K562 (cell line): ENCODE measurements around the gene ELMO3. TPM values are rescaled to one million over a fixed set of nuclear protein-coding genes. Genes with fewer than 3 reads are reported as not detected.

Experiments
- MTA2 ChIP-seq: fragments of 450-650 bp; IDR thresholded peaks from 2 replicates; pipeline ENCODE4 v1.6.1; 2016; ENCODE audit warnings: low read depth
- PURB ChIP-seq: sonication (generic); formaldehyde crosslinking; IDR thresholded peaks from 2 replicates; pipeline ENCODE4 v1.9.0; 2021; ENCODE audit warnings: low read depth, mild to moderate bottlenecking, missing genetic modification reagents
- SAP30 ChIP-seq: fragments of 200-600 bp; sonication (generic); IDR thresholded peaks from 2 replicates; pipeline ENCODE4 v1.6.1; 2012; ENCODE audit warnings: borderline replicate concordance, low read depth, mild to moderate bottlenecking, moderate library complexity, low read length, control low read depth, inconsistent platforms; ENCODE audit not compliant: insufficient read depth, poor library complexity, severe bottlenecking
- SIN3A ChIP-seq, 2 experiments: fragments of 150-350 bp in 1 of 2; IDR thresholded peaks; 2 replicates each; pipeline ENCODE4 v1.6.1; 2011 to 2016; ENCODE audit warnings: borderline replicate concordance in 2 of 2, low read depth in 2 of 2, low read length in 2 of 2, mild to moderate bottlenecking in 2 of 2, moderate library complexity in 2 of 2; ENCODE audit not compliant: control insufficient read depth in 1 of 2
- SRF ChIP-seq, 2 experiments: fragments of 250-450, 450-650 bp in 1 of 2; sonication (Bioruptor Pico) in 1 of 2; sonication (generic) in 1 of 2; formaldehyde crosslinking; IDR thresholded peaks; 2 replicates each; pipeline versions ENCODE4 v1.5.0 to v1.5.1; 2020 to 2022; ENCODE audit warnings: mild to moderate bottlenecking in 1 of 2, missing genetic modification reagents in 1 of 2
- TOE1 ChIP-seq, 2 experiments: fragments of 450-650 bp in 1 of 2; sonication (generic) in 1 of 2; formaldehyde crosslinking in 1 of 2; IDR thresholded peaks; 2 replicates each; pipeline versions ENCODE4 v1.7.1 to v1.8.0; 2016 to 2022; ENCODE audit warnings: borderline replicate concordance in 2 of 2, mild to moderate bottlenecking in 2 of 2, antibody characterized with exemption in 1 of 2, inconsistent platforms in 1 of 2, low read depth in 1 of 2, missing genetic modification reagents in 1 of 2, moderate library complexity in 1 of 2
- ZNF766 ChIP-seq: fragments of 200-800 bp; sonication (Bioruptor generic); conservative IDR thresholded peaks from 2 replicates; pipeline ENCODE4 v1.6.1; 2016; ENCODE audit warnings: missing genetic modification characterization, missing compliant biosample characterization
- polyA plus RNA-seq, 8 experiments: library from polyadenylated mRNA; depleted of rRNA in 4 of 8; stranded (reverse) in 5 of 8; unstranded in 3 of 8; fragments of >200 nt; fragmentation: Nextera tagmentation in 2 of 8; fragmentation: Illumina TruSeq in 1 of 8; extraction: Ambion mirVana in 2 of 8; extraction: Trizol in 1 of 8; gene quantifications; 2 replicates each; pipeline versions ENCODE4 v1.2.1 to v1.2.3, GENCODE V29; 2011 to 2014; ENCODE audit warnings: inconsistent platforms in 1 of 8, missing spikeins in 1 of 8
- total RNA-seq, 7 experiments: library from RNA; depleted of rRNA in 6 of 7; stranded (reverse); fragments of >200 nt in 6 of 7; fragmentation: Illumina TruSeq in 2 of 7; extraction: Trizol in 2 of 7; gene quantifications; 2 replicates each; pipeline versions ENCODE4 v1.2.1 to v1.2.3, GENCODE V29; 2011 to 2021; ENCODE audit warnings: low replicate concordance in 1 of 7
- TF ChIP-seq, protein P1 (sequence below): fragments of 250-450 bp; sonication (Bioruptor Pico); IDR thresholded peaks from 2 replicates; pipeline ENCODE4 v1.4.0; 2020
- TF ChIP-seq, protein P2 (sequence below): fragments of 450-650 bp; IDR thresholded peaks from 2 replicates; pipeline ENCODE4 v1.6.1; 2016; ENCODE audit warnings: low read depth
- TF ChIP-seq, protein P3 (sequence below): fragments of 250-450 bp; sonication (Bioruptor Pico); IDR thresholded peaks from 2 replicates; pipeline ENCODE4 v1.8.0; 2022; ENCODE audit warnings: inconsistent platforms

The ELMO3 gene
- total and polyA plus RNA-seq, 9 of the 15 experiments (the other 6 are each of a cell fraction or from before 2014, with no cell fraction given) = 0.04 to 5.1 (median 1.5) TPM

DNA sequence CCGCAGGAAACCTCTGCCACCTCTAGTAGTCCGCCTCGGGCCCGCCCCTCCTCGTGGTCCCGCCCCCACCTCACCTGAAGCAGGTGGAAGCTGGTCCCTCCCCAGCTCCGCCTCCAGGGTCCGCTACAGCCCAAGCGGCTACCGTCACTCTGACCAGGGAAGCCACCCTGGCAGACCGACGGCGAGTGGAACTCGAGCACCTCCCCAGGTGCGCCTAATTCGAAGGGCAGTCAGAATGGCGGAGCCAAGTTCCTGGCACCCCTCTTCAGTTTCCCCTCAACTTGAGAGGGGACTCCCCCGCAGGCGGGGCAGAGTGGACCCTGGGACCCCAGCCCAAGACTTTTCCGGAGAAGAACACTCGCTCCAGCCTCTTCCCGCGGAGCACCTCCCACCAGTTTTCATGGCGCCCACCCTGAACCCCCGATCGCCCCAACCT, 47.8 kb downstream of the ELMO3 start (continued):
- TF ChIP-seq, protein P1, sequence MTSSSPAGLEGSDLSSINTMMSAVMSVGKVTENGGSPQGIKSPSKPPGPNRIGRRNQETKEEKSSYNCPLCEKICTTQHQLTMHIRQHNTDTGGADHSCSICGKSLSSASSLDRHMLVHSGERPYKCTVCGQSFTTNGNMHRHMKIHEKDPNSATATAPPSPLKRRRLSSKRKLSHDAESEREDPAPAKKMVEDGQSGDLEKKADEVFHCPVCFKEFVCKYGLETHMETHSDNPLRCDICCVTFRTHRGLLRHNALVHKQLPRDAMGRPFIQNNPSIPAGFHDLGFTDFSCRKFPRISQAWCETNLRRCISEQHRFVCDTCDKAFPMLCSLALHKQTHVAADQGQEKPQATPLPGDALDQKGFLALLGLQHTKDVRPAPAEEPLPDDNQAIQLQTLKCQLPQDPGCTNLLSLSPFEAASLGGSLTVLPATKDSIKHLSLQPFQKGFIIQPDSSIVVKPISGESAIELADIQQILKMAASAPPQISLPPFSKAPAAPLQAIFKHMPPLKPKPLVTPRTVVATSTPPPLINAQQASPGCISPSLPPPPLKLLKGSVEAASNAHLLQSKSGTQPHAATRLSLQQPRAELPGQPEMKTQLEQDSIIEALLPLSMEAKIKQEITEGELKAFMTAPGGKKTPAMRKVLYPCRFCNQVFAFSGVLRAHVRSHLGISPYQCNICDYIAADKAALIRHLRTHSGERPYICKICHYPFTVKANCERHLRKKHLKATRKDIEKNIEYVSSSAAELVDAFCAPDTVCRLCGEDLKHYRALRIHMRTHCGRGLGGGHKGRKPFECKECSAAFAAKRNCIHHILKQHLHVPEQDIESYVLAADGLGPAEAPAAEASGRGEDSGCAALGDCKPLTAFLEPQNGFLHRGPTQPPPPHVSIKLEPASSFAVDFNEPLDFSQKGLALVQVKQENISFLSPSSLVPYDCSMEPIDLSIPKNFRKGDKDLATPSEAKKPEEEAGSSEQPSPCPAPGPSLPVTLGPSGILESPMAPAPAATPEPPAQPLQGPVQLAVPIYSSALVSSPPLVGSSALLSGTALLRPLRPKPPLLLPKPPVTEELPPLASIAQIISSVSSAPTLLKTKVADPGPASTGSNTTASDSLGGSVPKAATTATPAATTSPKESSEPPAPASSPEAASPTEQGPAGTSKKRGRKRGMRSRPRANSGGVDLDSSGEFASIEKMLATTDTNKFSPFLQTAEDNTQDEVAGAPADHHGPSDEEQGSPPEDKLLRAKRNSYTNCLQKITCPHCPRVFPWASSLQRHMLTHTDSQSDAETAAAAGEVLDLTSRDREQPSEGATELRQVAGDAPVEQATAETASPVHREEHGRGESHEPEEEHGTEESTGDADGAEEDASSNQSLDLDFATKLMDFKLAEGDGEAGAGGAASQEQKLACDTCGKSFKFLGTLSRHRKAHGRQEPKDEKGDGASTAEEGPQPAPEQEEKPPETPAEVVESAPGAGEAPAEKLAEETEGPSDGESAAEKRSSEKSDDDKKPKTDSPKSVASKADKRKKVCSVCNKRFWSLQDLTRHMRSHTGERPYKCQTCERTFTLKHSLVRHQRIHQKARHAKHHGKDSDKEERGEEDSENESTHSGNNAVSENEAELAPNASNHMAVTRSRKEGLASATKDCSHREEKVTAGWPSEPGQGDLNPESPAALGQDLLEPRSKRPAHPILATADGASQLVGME (CRISPR knock-in tag) = 0 out of 2 replicates have a peak, but pooled peaks have one; percentile 28
- TF ChIP-seq SIN3A (IDR thresholded peaks at IDR 0.05; ENCODE audit: borderline replicate concordance in 2 of 2, control insufficient read depth in 1 of 2, low read depth in 2 of 2, low read length in 2 of 2) = peak in 1 of 2 experiments; percentile 16; a peak in 1 of 4 replicates
- peak in 1 of 2 experiments; percentile 63; a peak in 1 of 4 replicates for TF ChIP-seq SRF (CRISPR knock-in tag; IDR thresholded peaks at IDR 0.05)
- TF ChIP-seq TOE1 (IDR thresholded peaks at IDR 0.05; ENCODE audit: borderline replicate concordance) = no peak
- TF ChIP-seq TOE1 (CRISPR knock-in tag; IDR thresholded peaks at IDR 0.05; ENCODE audit: borderline replicate concordance, low read depth) = no peak
- no peak for TF ChIP-seq MTA2
- 0 out of 2 replicates have a peak, but pooled peaks have one; percentile 16 for TF ChIP-seq ZNF766 (CRISPR knock-in tag)
- TF ChIP-seq, protein P2, sequence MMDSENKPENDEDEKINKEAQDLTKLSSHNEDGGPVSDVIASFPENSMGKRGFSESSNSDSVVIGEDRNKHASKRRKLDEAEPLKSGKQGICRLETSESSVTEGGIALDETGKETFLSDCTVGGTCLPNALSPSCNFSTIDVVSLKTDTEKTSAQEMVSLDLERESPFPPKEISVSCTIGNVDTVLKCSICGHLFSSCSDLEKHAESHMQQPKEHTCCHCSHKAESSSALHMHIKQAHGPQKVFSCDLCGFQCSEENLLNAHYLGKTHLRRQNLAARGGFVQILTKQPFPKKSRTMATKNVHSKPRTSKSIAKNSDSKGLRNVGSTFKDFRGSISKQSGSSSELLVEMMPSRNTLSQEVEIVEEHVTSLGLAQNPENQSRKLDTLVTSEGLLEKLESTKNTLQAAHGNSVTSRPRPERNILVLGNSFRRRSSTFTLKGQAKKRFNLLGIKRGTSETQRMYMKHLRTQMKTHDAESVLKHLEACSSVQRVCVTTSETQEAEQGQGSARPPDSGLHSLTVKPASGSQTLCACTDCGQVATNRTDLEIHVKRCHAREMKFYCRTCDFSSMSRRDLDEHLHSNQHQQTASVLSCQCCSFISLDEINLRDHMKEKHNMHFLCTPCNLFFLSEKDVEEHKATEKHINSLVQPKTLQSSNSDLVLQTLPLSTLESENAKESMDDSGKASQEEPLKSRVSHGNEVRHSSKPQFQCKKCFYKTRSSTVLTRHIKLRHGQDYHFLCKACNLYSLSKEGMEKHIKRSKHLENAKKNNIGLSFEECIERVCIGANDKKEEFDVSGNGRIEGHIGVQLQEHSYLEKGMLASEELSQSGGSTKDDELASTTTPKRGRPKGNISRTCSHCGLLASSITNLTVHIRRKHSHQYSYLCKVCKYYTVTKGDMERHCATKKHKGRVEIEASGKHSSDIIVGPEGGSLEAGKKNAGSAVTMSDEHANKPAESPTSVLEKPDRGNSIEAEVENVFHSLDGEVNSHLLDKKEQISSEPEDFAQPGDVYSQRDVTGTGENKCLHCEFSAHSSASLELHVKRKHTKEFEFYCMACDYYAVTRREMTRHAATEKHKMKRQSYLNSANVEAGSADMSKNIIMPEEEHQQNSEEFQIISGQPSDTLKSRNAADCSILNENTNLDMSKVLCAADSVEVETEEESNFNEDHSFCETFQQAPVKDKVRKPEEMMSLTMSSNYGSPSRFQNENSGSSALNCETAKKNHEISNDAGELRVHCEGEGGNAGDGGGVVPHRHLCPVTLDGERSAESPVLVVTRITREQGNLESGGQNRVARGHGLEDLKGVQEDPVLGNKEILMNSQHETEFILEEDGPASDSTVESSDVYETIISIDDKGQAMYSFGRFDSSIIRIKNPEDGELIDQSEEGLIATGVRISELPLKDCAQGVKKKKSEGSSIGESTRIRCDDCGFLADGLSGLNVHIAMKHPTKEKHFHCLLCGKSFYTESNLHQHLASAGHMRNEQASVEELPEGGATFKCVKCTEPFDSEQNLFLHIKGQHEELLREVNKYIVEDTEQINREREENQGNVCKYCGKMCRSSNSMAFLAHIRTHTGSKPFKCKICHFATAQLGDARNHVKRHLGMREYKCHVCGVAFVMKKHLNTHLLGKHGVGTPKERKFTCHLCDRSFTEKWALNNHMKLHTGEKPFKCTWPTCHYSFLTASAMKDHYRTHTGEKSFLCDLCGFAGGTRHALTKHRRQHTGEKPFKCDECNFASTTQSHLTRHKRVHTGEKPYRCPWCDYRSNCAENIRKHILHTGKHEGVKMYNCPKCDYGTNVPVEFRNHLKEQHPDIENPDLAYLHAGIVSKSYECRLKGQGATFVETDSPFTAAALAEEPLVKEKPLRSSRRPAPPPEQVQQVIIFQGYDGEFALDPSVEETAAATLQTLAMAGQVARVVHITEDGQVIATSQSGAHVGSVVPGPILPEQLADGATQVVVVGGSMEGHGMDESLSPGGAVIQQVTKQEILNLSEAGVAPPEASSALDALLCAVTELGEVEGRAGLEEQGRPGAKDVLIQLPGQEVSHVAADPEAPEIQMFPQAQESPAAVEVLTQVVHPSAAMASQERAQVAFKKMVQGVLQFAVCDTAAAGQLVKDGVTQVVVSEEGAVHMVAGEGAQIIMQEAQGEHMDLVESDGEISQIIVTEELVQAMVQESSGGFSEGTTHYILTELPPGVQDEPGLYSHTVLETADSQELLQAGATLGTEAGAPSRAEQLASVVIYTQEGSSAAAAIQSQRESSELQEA = peak; percentile 57
- peak; percentile 19 for TF ChIP-seq SAP30
- TF ChIP-seq PURB (CRISPR knock-in tag) = no peak
- TF ChIP-seq, protein P3, sequence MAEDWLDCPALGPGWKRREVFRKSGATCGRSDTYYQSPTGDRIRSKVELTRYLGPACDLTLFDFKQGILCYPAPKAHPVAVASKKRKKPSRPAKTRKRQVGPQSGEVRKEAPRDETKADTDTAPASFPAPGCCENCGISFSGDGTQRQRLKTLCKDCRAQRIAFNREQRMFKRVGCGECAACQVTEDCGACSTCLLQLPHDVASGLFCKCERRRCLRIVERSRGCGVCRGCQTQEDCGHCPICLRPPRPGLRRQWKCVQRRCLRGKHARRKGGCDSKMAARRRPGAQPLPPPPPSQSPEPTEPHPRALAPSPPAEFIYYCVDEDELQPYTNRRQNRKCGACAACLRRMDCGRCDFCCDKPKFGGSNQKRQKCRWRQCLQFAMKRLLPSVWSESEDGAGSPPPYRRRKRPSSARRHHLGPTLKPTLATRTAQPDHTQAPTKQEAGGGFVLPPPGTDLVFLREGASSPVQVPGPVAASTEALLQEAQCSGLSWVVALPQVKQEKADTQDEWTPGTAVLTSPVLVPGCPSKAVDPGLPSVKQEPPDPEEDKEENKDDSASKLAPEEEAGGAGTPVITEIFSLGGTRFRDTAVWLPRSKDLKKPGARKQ = no peak
